Measurements from ENCODE around the gene BAZ2B. TPM values are rescaled to one million over a fixed set of nuclear protein-coding genes. Genes with fewer than 3 reads are reported as not detected.
A peak's percentile ranks its signal among the peaks of the same experiment; 100 is the strongest.

The BAZ2B gene
- total RNA-seq, 1 experiment from 2014 or later: 47.6 TPM

GRCh38 chr2:159399716-159400415 is 216.5 kb downstream of the BAZ2B start:
- peak; percentile 57 for DNase-seq (ENCODE audit: low spot score)
- BruUV-seq (replicated peaks): no TSS peak
- intact Hi-C loops (cut with micrococcal nuclease; ENCODE audit: unreplicated experiment): no loop called here
- H3K9me3 ChIP-seq (ENCODE audit: low read depth, low read length, poor library complexity, severe bottlenecking): no peaks in the 10 kb centered on the region
- POLR2A ChIA-PET (ENCODE audit: low non-redundant PET): no interaction called here
- H3K4me3 ChIP-seq (ENCODE audit: low read depth, low read length, poor library complexity, severe bottlenecking): no peak overlapping the region
- peaks cover 11% of the 10 kb centered on the region for H3K4me1 ChIP-seq (ENCODE audit: insufficient read depth, low read length, poor library complexity, severe bottlenecking)
- CTCF ChIA-PET: no interaction called here
- H3K36me3 ChIP-seq (ENCODE audit: insufficient read depth, low read length, poor library complexity, severe bottlenecking): no peaks in the 10 kb centered on the region
- H3K27ac ChIP-seq (ENCODE audit: low read depth, low read length, poor library complexity, severe bottlenecking): peak overlapping the region; percentile 1
- H3K27me3 ChIP-seq (replicated peaks; ENCODE audit: insufficient read depth, low read depth, low read length, poor library complexity): no peaks in the 10 kb centered on the region
- TF ChIP-seq EZH2 (IDR thresholded peaks at IDR 0.05; ENCODE audit: borderline replicate concordance, low read depth, low read length, poor library complexity, severe bottlenecking): no peak
- no peak for TF ChIP-seq CTCF (conservative IDR thresholded peaks at IDR 0.05; ENCODE audit: low read depth, low read length)

GRCh38 chr2:159396799-159397198 is 219.5 kb downstream of the BAZ2B start:
- CTCF ChIA-PET: no interaction called here

GRCh38 chr2:159382447-159383028 is 233.8 kb downstream of the BAZ2B start:
- no TSS peak for BruUV-seq (replicated peaks)
- POLR2A ChIA-PET (ENCODE audit: low non-redundant PET): no interaction called here
- TF ChIP-seq CTCF (conservative IDR thresholded peaks at IDR 0.05; ENCODE audit: low read depth, low read length) (no peak), EZH2 (IDR thresholded peaks at IDR 0.05; ENCODE audit: borderline replicate concordance, low read depth, low read length, poor library complexity, severe bottlenecking) (no peak)
- intact Hi-C loops (cut with micrococcal nuclease; ENCODE audit: unreplicated experiment): no loop called here
- Histone ChIP-seq H3K36me3 (ENCODE audit: insufficient read depth, low read length, poor library complexity, severe bottlenecking) (peaks cover 5% of the 10 kb centered on the region), H3K9me3 (ENCODE audit: low read depth, low read length, poor library complexity, severe bottlenecking) (no peaks in the 10 kb centered on the region), H3K27me3 (replicated peaks; ENCODE audit: insufficient read depth, low read depth, low read length, poor library complexity) (no peaks in the 10 kb centered on the region), H3K4me3 (ENCODE audit: low read depth, low read length, poor library complexity, severe bottlenecking) (no peak overlapping the region), H3K4me1 (ENCODE audit: insufficient read depth, low read length, poor library complexity, severe bottlenecking) (no peaks in the 10 kb centered on the region), H3K27ac (ENCODE audit: low read depth, low read length, poor library complexity, severe bottlenecking) (no peak overlapping the region)
- no peak for DNase-seq (ENCODE audit: low spot score)
- CTCF ChIA-PET: no interaction called here

More at GRCh38 chr2:159396799-159397198, 219.5 kb downstream of the BAZ2B start:
- Histone ChIP-seq H3K4me3 (ENCODE audit: low read depth, low read length, poor library complexity, severe bottlenecking) (no peak overlapping the region), H3K27me3 (replicated peaks; ENCODE audit: insufficient read depth, low read depth, low read length, poor library complexity) (no peaks in the 10 kb centered on the region), H3K4me1 (ENCODE audit: insufficient read depth, low read length, poor library complexity, severe bottlenecking) (peaks cover 11% of the 10 kb centered on the region), H3K36me3 (ENCODE audit: insufficient read depth, low read length, poor library complexity, severe bottlenecking) (no peaks in the 10 kb centered on the region), H3K27ac (ENCODE audit: low read depth, low read length, poor library complexity, severe bottlenecking) (no peak overlapping the region), H3K9me3 (ENCODE audit: low read depth, low read length, poor library complexity, severe bottlenecking) (no peaks in the 10 kb centered on the region)
- POLR2A ChIA-PET (ENCODE audit: low non-redundant PET): no interaction called here
- TF ChIP-seq EZH2 (IDR thresholded peaks at IDR 0.05; ENCODE audit: borderline replicate concordance, low read depth, low read length, poor library complexity, severe bottlenecking) (no peak), CTCF (conservative IDR thresholded peaks at IDR 0.05; ENCODE audit: low read depth, low read length) (no peak)
- no TSS peak for BruUV-seq (replicated peaks)
- DNase-seq (ENCODE audit: low spot score): no peak
- intact Hi-C loops (cut with micrococcal nuclease; ENCODE audit: unreplicated experiment): no loop called here
